Suprapubic skin (tissue), 3 donors: ENCODE results near the gene BMPR1B.

Experiments
- CTCF ChIP-seq, 2 donors: fragments of 200-600 bp in 1 of 2; fragments of 450-650 bp in 1 of 2; sonication (generic) in 1 of 2; IDR thresholded peaks; one replicate each; pipeline ENCODE4 v1.5.1; 2016 to 2019; ENCODE audit warnings: antibody characterized with exemption in 2 of 2, mild to moderate bottlenecking in 1 of 2, moderate library complexity in 1 of 2
- EP300 ChIP-seq: sonication (generic); formaldehyde crosslinking; IDR thresholded peaks from one replicate; pipeline ENCODE4 v1.6.1; 2017; ENCODE audit warnings: antibody characterized with exemption
- POLR2A ChIP-seq, 2 donors: fragments of 450-650 bp; IDR thresholded peaks; one replicate each; pipeline ENCODE4 v1.6.1; 2017; ENCODE audit warnings: antibody characterized with exemption in 2 of 2, mild to moderate bottlenecking in 2 of 2, moderate library complexity in 2 of 2

DNA sequence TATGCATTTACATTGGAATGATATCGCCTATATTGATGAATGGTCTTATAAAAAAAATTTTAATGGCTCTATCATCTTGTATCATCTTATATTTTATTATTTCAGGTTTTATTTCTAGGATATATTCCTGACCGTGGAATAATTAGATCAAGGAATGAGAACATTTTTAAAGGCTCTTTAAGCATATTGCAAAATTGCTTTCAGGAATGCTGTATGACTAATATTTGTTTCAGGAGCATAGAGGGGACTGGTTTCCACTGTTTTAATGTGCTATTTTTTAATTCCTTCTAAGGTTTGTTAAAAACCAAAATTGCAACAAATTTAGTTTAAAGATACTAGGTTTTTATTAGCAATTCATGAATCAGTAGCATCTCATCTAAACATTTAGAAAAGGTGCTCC is 120.2 kb downstream of the BMPR1B start:
- TF ChIP-seq CTCF (IDR thresholded peaks at IDR 0.05) (no peak), EP300 (no peak), POLR2A (IDR thresholded peaks at IDR 0.05) (no peak)
